Measurements from ENCODE around the gene GREB1. TPM values are rescaled to one million over a fixed set of nuclear protein-coding genes. Genes with fewer than 3 reads are reported as not detected.

GREB1 gene
- total RNA-seq, 4 donors from 2014 or later: 0.20 to 2.6 (median 1.5) TPM

DNA sequence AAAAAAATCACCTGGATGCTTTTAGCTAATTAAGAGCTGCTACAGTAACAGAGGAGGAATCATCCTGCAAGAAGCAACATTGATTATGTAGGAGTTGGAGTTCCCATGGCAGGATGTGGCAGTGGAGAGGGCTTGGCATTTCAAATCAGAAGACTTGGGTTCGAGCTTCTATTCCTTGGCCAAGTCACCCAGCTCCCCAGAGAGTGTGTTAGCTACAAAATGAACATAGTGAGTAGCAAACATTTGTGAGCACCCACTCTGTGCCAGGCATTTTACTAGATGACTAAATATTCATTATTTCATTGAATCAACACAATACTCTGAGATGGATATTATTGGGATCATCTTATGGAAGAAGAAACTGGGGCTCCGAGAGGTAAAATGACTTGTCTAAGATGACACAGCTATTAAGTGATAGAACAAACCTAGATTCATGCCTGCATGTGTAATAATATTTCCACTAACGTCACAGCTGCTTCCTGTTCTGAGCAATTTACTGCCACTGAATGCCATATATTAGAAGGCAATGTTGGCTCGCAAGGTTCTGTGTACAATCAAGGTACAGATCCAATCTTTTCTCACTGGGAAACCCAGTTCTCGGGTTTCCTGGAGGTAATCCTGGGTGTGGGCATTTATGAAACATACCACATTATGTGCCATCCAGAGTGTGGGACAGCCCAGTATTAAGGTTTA lies 118.2 kb downstream of the GREB1 start:
- no peaks in the 10 kb centered on the region for H3K9me3 ChIP-seq
- in situ Hi-C loops (cut with MboI; ENCODE audit: low pct_ligation_motif_present in 1 of 4, low pct_unique_long_range_greater_than_20kb in 1 of 4, low sequenced_read_pairs in 3 of 4) (no loop called here), intact Hi-C loops (cut with DNase I; ENCODE audit: low total_unique reads) (no loop called here)
- no peak for DNase-seq
- H3K27me3 ChIP-seq: no peaks in the 10 kb centered on the region
- no peak for TF ChIP-seq EP300 (IDR thresholded peaks at IDR 0.05; ENCODE audit: low read depth)
- TF ChIP-seq POLR2A (IDR thresholded peaks at IDR 0.05): no peak
- TF ChIP-seq POLR2AphosphoS5 (IDR thresholded peaks at IDR 0.05): no peak
- TF ChIP-seq, protein P1, sequence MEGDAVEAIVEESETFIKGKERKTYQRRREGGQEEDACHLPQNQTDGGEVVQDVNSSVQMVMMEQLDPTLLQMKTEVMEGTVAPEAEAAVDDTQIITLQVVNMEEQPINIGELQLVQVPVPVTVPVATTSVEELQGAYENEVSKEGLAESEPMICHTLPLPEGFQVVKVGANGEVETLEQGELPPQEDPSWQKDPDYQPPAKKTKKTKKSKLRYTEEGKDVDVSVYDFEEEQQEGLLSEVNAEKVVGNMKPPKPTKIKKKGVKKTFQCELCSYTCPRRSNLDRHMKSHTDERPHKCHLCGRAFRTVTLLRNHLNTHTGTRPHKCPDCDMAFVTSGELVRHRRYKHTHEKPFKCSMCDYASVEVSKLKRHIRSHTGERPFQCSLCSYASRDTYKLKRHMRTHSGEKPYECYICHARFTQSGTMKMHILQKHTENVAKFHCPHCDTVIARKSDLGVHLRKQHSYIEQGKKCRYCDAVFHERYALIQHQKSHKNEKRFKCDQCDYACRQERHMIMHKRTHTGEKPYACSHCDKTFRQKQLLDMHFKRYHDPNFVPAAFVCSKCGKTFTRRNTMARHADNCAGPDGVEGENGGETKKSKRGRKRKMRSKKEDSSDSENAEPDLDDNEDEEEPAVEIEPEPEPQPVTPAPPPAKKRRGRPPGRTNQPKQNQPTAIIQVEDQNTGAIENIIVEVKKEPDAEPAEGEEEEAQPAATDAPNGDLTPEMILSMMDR (IDR thresholded peaks at IDR 0.05): no peak
- no peak overlapping the region for H3K4me3 ChIP-seq
- no peaks in the 10 kb centered on the region for H3K36me3 ChIP-seq
- 60 to 66% methylated on average over 2 to 5 of the region's 5 CpGs for WGBS, 2 donors (ENCODE audit: low coverage in 1 of 2)
- no peak overlapping the region for H3K27ac ChIP-seq
- no peaks in the 10 kb centered on the region for H3K4me1 ChIP-seq

DNA sequence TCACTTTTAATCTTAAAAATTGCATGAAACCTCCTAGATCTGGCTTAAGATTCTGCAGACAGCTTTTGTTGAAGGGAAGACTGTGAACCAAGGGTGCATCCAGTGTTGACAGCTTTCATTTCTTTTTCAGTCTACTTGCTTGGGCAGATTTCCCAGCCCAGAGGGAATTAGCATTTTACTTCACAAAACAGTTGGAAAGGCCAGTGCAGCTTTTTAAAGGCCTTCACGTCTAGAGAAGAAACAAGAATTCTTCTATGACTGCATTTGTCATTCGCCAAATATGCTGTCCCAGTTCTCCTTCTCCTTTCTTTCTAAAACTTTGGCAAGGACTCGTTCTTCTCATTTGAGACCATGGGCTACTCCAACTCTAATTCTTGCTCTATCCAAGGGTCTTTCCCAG lies 118.7 kb downstream of the GREB1 start:
- intact Hi-C loops (cut with DNase I; ENCODE audit: low total_unique reads): no loop called here
- no peaks in the 10 kb centered on the region for H3K27me3 ChIP-seq

DNA sequence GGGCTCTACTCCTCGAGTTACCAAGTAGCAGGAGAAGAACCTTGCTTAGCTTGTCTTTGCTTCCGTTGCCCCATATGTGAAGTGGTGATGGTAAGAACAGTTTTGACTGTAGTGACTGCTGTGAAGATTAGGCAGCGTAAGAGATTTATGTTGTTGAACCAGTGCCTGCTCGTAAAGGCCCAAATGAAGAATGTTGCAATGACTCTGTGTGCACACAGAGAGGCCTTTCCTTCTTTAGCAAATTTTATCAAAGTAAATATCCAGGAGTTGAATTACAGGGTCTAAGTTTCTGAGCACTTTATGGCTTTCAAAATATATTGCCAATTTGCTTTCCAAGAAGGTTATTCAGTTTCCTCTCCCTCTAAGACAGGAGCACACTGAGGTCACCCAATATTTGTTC lies 121.7 kb downstream of the GREB1 start:
- H3K27ac ChIP-seq: no peak overlapping the region
- no peaks in the 10 kb centered on the region for H3K9me3 ChIP-seq
- no peaks in the 10 kb centered on the region for H3K27me3 ChIP-seq
- DNase-seq: no peak
- H3K4me1 ChIP-seq: no peaks in the 10 kb centered on the region
- in situ Hi-C loops (cut with MboI; ENCODE audit: low pct_ligation_motif_present in 1 of 4, low pct_unique_long_range_greater_than_20kb in 1 of 4, low sequenced_read_pairs in 3 of 4): no loop called here
- intact Hi-C loops (cut with DNase I; ENCODE audit: low total_unique reads): no loop called here
- 37 to 52% methylated on average over 2 to 4 of the region's 4 CpGs for WGBS, 2 donors (ENCODE audit: low coverage in 1 of 2)
- H3K36me3 ChIP-seq: no peaks in the 10 kb centered on the region
- no peak overlapping the region for H3K4me3 ChIP-seq
- TF ChIP-seq POLR2A (IDR thresholded peaks at IDR 0.05) (no peak), POLR2AphosphoS5 (IDR thresholded peaks at IDR 0.05) (no peak), EP300 (IDR thresholded peaks at IDR 0.05; ENCODE audit: low read depth) (no peak)
- TF ChIP-seq, protein P1 (IDR thresholded peaks at IDR 0.05): no peak

More for the DNA sequence above, 118.7 kb downstream of the GREB1 start:
- in situ Hi-C loops (cut with MboI; ENCODE audit: low pct_ligation_motif_present in 1 of 4, low pct_unique_long_range_greater_than_20kb in 1 of 4, low sequenced_read_pairs in 3 of 4): no loop called here
- no peak overlapping the region for H3K4me3 ChIP-seq
- H3K4me1 ChIP-seq: no peaks in the 10 kb centered on the region
- H3K36me3 ChIP-seq: no peaks in the 10 kb centered on the region
- no peak overlapping the region for H3K27ac ChIP-seq
- no peak for DNase-seq
- H3K9me3 ChIP-seq: no peaks in the 10 kb centered on the region
- TF ChIP-seq EP300 (IDR thresholded peaks at IDR 0.05; ENCODE audit: low read depth) (no peak), POLR2AphosphoS5 (IDR thresholded peaks at IDR 0.05) (no peak), POLR2A (IDR thresholded peaks at IDR 0.05) (no peak)
- TF ChIP-seq, protein P1 (IDR thresholded peaks at IDR 0.05): no peak
- 62 to 80% methylated on average over 2 to 3 of the region's 3 CpGs for WGBS, 2 donors (ENCODE audit: low coverage in 1 of 2)

DNA sequence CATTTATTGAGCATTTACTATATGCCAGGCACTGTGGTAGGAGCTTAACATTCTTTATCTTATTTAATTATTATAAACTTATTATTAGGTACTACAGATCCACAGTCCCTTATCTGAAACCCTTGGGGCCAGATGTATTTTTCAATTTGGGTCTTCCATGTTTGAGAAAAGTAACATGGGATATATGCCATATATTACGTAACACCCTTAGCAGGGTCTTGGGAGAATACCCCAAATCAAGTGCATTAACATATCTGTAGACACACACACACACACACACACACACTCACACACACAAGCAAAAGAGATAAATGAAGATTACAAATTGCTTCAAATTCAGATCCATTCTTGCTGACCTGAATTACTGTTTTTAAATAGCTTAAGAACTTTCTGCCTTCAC lies 122.4 kb downstream of the GREB1 start:
- H3K27me3 ChIP-seq: no peaks in the 10 kb centered on the region
- intact Hi-C loops (cut with DNase I; ENCODE audit: low total_unique reads): no loop called here
- 88% methylated on average over 1 of the region's 1 CpG; no CpG with 5 or more reads in 1 of the 2 donors for WGBS, 2 donors (ENCODE audit: low coverage in 1 of 2)

More for the DNA sequence above, 122.4 kb downstream of the GREB1 start:
- no peaks in the 10 kb centered on the region for H3K9me3 ChIP-seq
- H3K27ac ChIP-seq: no peak overlapping the region
- in situ Hi-C loops (cut with MboI; ENCODE audit: low pct_ligation_motif_present in 1 of 4, low pct_unique_long_range_greater_than_20kb in 1 of 4, low sequenced_read_pairs in 3 of 4): no loop called here
- DNase-seq: no peak
- H3K36me3 ChIP-seq: no peaks in the 10 kb centered on the region
- H3K4me1 ChIP-seq: no peaks in the 10 kb centered on the region
- TF ChIP-seq POLR2A (IDR thresholded peaks at IDR 0.05) (no peak), EP300 (IDR thresholded peaks at IDR 0.05; ENCODE audit: low read depth) (no peak), POLR2AphosphoS5 (IDR thresholded peaks at IDR 0.05) (no peak)
- TF ChIP-seq, protein P1 (IDR thresholded peaks at IDR 0.05): no peak
- H3K4me3 ChIP-seq: no peak overlapping the region
